ENCODE data around the gene ACOX1.

GRCh38 chr17:75926456-75926855 lies 52.5 kb downstream of the ACOX1 start:
- TF ChIP-seq, protein P1, sequence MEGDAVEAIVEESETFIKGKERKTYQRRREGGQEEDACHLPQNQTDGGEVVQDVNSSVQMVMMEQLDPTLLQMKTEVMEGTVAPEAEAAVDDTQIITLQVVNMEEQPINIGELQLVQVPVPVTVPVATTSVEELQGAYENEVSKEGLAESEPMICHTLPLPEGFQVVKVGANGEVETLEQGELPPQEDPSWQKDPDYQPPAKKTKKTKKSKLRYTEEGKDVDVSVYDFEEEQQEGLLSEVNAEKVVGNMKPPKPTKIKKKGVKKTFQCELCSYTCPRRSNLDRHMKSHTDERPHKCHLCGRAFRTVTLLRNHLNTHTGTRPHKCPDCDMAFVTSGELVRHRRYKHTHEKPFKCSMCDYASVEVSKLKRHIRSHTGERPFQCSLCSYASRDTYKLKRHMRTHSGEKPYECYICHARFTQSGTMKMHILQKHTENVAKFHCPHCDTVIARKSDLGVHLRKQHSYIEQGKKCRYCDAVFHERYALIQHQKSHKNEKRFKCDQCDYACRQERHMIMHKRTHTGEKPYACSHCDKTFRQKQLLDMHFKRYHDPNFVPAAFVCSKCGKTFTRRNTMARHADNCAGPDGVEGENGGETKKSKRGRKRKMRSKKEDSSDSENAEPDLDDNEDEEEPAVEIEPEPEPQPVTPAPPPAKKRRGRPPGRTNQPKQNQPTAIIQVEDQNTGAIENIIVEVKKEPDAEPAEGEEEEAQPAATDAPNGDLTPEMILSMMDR (optimal IDR thresholded peaks at IDR 0.05 in 1 of 3, IDR thresholded peaks at IDR 0.05 in 1 of 3, conservative IDR thresholded peaks at IDR 0.05 in 1 of 3; ENCODE audit: extremely low read depth in 1 of 3, insufficient read depth in 2 of 3, low read length in 3 of 3) = no peak
- no peak for TF ChIP-seq EZH2 (IDR thresholded peaks at IDR 0.05; ENCODE audit: low read length)
